Progenitor cell of endocrine pancreas (in vitro differentiated cells): Measurements from ENCODE around the gene ZMAT2. TPM values are rescaled to one million over a fixed set of nuclear protein-coding genes. Genes with fewer than 3 reads are reported as not detected.

Source experiments
- DNase-seq: peaks from one replicate; pipeline ENCODE4 v3.0.0; 2021; ENCODE audit warnings: low spot score; ENCODE audit not compliant: unreplicated experiment
- H3K27ac Mint-ChIP-seq: 2 replicates; pipeline ENCODE4 v1.8.0; 2021; ENCODE audit warnings: mild to moderate bottlenecking, moderate library complexity, mixed read lengths
- H3K27me3 Mint-ChIP-seq: 2 replicates; pipeline ENCODE4 v1.8.0; 2021; ENCODE audit warnings: mixed read lengths
- H3K36me3 Mint-ChIP-seq: 2 replicates; pipeline ENCODE4 v1.8.0; 2022; ENCODE audit warnings: mixed read lengths; ENCODE audit not compliant: insufficient read depth
- H3K4me1 Mint-ChIP-seq: 2 replicates; pipeline ENCODE4 v1.8.0; 2021; ENCODE audit warnings: low read depth, mixed read lengths
- H3K4me3 Mint-ChIP-seq: 2 replicates; pipeline ENCODE4 v1.8.0; 2021; ENCODE audit warnings: low read depth, mild to moderate bottlenecking, moderate library complexity, mixed read lengths
- H3K9me3 Mint-ChIP-seq: 2 replicates; pipeline ENCODE4 v1.8.0; 2021; ENCODE audit warnings: low read depth, mixed read lengths
- total RNA-seq: library from RNA; stranded (reverse); gene quantifications from 2 replicates; pipeline ENCODE4 v1.2.1, GENCODE V29; 2021
- TF ChIP-seq, protein P1 (sequence below): fragments of 200-600 bp; sonication (generic); IDR thresholded peaks from one replicate; pipeline ENCODE4 v1.5.0; 2021; ENCODE audit warnings: antibody characterized with exemption, mild to moderate bottlenecking; ENCODE audit not compliant: unreplicated experiment

Gene ZMAT2
- total RNA-seq, 1 donor from 2014 or later = 67.7 TPM

DNA sequence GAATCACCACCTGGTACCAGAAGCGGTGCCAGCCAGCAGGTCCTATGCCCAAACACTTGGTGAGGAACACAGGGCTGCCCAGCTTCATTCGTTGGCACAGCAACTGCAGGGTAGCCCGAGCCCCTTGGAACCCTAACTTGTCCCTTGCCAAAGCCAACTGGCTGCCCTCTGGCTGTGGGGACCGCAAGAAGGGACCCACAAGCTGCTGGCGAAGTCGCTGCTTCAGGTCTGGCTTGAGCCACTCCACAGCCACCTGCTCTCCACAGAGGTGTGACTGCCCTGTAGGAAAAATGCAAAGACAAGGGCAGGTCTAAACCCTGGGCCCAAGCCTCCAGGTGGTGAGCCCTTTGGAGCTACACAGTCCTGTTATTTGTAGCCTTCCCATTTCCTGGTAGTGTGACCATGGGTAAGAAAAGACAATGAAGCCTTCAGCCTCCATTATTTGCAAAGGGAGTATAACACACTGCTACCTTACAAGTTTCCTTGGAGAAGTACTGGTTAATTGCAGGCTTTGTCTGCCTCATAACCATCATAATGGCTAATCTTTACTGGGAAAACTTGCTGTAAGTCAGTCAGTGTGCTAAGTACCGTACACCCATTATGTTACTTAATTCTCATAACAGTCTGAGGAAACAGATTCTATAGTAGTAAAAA, 28.6 kb upstream of the ZMAT2 start:
- peaks cover under 1% of the 10 kb centered on the region for H3K4me1 Mint-ChIP-seq
- H3K36me3 Mint-ChIP-seq = peaks cover 17% of the 10 kb centered on the region
- TF ChIP-seq, protein P1, sequence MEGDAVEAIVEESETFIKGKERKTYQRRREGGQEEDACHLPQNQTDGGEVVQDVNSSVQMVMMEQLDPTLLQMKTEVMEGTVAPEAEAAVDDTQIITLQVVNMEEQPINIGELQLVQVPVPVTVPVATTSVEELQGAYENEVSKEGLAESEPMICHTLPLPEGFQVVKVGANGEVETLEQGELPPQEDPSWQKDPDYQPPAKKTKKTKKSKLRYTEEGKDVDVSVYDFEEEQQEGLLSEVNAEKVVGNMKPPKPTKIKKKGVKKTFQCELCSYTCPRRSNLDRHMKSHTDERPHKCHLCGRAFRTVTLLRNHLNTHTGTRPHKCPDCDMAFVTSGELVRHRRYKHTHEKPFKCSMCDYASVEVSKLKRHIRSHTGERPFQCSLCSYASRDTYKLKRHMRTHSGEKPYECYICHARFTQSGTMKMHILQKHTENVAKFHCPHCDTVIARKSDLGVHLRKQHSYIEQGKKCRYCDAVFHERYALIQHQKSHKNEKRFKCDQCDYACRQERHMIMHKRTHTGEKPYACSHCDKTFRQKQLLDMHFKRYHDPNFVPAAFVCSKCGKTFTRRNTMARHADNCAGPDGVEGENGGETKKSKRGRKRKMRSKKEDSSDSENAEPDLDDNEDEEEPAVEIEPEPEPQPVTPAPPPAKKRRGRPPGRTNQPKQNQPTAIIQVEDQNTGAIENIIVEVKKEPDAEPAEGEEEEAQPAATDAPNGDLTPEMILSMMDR = no peak
- no peak overlapping the region for H3K27ac Mint-ChIP-seq
- H3K9me3 Mint-ChIP-seq = no peaks in the 10 kb centered on the region
- no peak for DNase-seq
- H3K27me3 Mint-ChIP-seq = no peaks in the 10 kb centered on the region
- no peak overlapping the region for H3K4me3 Mint-ChIP-seq

DNA sequence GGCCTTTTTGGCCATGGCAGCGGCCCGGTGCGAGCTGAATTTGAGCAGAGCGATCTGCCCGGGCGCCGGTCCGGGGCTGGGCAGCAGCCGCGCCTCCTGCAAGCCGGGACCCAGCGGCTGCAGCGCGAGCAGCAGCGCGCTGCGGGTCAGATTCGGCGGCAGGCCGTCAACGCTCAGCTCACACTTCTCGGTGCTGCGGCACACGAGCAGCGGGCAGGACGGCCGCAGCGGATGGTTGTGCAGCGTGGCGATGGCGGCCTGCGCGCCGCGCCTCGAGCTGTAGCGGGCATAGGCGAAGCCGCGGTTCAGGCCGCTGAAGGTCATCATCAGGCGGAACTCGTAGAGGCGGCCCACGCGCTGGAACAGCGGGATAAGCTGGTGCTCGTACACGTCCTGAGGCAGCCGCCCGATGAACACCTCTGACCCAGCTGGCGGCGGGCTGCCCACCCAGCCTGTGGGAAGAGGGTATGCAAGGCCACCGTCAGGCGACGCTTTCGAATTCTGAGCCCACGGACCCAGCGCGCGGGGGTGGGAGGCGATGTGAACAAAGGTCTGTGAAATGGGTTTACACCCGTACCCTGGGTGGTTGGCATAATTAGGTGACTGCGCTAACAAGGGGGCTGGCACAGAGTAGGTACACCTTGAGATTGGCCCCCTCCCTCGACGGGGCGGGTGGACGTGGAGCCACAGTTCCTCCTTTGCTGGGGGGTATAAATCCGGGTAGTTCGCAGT, 27.6 kb upstream of the ZMAT2 start:
- Mint-ChIP-seq H3K27me3 (no peaks in the 10 kb centered on the region), H3K9me3 (no peaks in the 10 kb centered on the region), H3K4me1 (no peaks in the 10 kb centered on the region), H3K4me3 (no peak overlapping the region), H3K36me3 (peaks cover 22% of the 10 kb centered on the region), H3K27ac (no peak overlapping the region)
- TF ChIP-seq, protein P1 = no peak
- no peak for DNase-seq

DNA sequence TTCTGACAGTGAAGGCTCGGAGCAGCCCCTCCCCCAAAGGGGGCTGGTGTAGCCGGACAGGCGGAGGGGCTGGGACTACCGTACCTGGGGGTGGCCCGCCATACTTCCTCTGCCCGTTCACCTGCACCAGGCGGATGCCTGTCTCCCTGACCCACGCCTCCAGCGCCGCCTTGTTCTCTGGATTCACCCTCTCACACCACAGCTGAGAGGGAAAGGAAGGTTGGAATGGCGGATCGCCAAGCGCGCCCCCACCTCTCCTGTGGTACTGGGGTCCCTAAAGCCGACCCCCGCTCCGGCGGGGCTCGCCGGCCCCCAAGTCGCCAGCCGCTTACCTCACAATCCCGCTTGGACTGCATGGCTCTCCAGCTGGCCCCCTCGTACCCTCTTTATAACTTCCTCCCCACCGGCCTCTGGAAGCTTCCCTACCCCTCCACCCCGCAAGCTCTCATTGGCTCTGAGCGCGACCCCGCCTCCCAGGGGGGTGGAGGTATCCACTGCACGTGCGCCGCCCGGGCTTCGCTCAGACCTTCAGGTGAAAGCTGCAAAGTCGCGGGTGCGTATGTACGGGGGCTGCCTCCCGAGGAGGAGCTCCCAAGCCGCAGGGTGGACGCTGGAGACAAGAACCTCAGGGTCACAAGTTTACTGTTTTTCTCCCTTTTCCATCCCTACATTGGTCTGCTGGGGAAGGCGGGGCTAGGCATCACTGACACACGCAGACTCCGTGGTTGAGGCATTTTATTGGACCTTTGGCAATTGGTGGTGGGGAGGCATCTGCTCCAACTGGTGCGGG, 26.9 kb upstream of the ZMAT2 start, which contains the start of gene DND1:
TSS of gene DND1 (minus strand) at position 390 of the 790 bp plus-strand sequence. CDS start at position 356, 34 bp downstream.
- DNase-seq = no peak

DNA sequence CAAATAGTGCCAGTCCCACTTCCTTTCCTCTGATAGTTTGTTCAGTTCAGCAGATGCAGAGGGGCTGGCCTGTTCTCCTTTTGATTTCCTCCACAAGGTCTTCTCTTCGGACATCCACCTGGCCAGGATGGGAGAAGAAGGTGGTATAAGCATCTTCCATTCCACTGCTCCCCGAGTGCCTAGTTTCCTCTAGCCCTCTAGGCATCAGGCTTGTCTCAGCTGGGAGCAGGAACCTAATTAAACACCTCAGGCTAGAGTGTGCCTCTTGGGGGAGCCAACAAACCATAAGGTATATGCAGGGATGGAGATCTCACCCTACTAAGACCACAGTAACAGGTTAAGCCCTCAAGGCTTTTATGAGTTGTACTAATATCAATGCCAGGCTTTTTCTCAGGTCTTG, 26.0 kb upstream of the ZMAT2 start:
- Mint-ChIP-seq H3K27ac (no peak overlapping the region), H3K27me3 (no peaks in the 10 kb centered on the region), H3K4me3 (no peak overlapping the region), H3K36me3 (peaks cover 22% of the 10 kb centered on the region), H3K4me1 (no peaks in the 10 kb centered on the region), H3K9me3 (no peaks in the 10 kb centered on the region)
- no peak for DNase-seq
- TF ChIP-seq, protein P1 = no peak

More for the DNA sequence above, 26.9 kb upstream of the ZMAT2 start, which contains the start of gene DND1:
- H3K36me3 Mint-ChIP-seq = peaks cover 22% of the 10 kb centered on the region
- H3K4me1 Mint-ChIP-seq = no peaks in the 10 kb centered on the region
- H3K9me3 Mint-ChIP-seq = no peaks in the 10 kb centered on the region
- no peak within 1 kb of the TSS for H3K27ac Mint-ChIP-seq
- no peak within 1 kb of the TSS for H3K4me3 Mint-ChIP-seq
- TF ChIP-seq, protein P1 = no peak
- no peaks in the 10 kb centered on the region for H3K27me3 Mint-ChIP-seq

DNA sequence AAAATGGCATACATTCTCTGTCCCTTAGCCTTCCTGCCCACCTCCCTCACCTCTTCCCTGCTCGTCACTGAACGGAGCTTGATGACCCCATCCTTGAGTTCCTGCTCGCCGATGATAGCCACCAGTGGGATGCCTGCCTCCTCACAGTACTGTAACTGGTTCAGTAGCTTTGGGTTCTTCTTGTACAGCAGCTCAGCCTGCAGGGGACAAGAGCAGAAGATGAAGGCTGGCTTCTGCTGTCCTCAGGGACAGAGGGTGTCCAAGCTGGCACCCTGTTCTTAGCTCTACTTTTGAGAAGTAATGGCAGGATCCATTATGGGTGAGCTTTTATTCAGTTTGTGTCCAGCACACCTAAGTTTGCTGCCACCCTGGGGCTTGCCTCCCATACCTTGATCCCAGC, 25.6 kb upstream of the ZMAT2 start:
- H3K27me3 Mint-ChIP-seq = no peaks in the 10 kb centered on the region
- H3K4me3 Mint-ChIP-seq = no peak overlapping the region
- H3K9me3 Mint-ChIP-seq = no peaks in the 10 kb centered on the region
- no peak for DNase-seq
- H3K36me3 Mint-ChIP-seq = peaks cover 22% of the 10 kb centered on the region
- TF ChIP-seq, protein P1 = no peak
- H3K27ac Mint-ChIP-seq = no peak overlapping the region
- H3K4me1 Mint-ChIP-seq = no peaks in the 10 kb centered on the region
